ENCODE results near the gene DNAI1.
A peak's percentile ranks its signal among the peaks of the same experiment; 100 is the strongest.
"Not testable (repeated sequence)": the region's sequence is repeated elsewhere in the genome, so short reads cannot be mapped to it uniquely, and the experiment has no call there.

The DNAI1 gene

GRCh38 chr9:34458013-34458958 is at the start of gene DNAI1, which contains the start of gene FAM219A:
Gene DNAI1, plus strand, starts transcription at chr9:34458805. Its CDS starts 201 bp downstream, at chr9:34459006.
Gene FAM219A, minus strand, starts transcription at chr9:34458570. Its CDS starts 307 bp downstream, at chr9:34458263.
- peak; percentile 99 for DNase-seq (ENCODE audit: low spot score)

DNA sequence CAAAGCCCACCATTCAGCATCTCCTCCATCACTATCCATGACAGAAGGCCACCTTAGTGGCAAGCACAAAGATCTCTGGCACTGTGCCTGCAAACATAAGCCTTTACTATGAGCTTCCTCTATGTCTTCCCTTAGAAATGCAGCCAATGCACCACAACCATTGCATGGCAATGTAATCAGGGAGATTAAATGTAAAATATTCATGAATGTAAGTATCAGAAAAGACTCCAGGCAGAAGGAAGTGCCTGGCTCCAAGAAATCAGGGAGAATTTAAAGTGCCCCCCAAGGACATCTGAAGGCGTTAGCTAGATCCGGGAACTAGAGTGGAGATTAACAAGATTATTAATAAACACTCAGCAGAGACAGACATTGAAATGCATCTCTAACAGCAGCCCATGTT is 49.5 kb upstream of the DNAI1 start:
- no peak for DNase-seq (ENCODE audit: low spot score)

DNA sequence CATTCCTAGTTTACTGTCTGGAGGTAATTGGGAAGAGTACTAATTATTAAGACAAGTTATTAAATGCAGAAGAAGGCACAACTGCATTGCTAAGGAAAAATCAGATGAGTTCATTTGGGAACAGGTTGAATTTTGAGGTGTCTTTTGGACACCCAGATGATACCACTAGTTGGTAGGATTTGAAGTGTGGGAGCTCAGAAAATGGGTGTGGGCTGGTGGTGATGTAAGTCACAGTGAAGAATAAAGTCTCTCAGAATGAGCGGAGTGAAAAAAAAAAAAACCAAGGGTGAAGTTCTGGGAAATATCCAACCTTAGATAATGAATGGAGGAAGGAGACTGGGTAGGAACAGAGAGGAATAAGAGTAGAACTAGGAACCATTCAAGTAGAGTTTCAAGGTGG is 46.3 kb upstream of the DNAI1 start:
- DNase-seq (ENCODE audit: low spot score) = no peak

- DNase-seq (ENCODE audit: low spot score) = peak; percentile 63
These were observed 45.3 kb upstream of the DNAI1 start for GRCh38 chr9:34413231-34413852.

GRCh38 chr9:34417734-34418133 is 40.9 kb upstream of the DNAI1 start:
- DNase-seq (ENCODE audit: low spot score) = no peak

DNA sequence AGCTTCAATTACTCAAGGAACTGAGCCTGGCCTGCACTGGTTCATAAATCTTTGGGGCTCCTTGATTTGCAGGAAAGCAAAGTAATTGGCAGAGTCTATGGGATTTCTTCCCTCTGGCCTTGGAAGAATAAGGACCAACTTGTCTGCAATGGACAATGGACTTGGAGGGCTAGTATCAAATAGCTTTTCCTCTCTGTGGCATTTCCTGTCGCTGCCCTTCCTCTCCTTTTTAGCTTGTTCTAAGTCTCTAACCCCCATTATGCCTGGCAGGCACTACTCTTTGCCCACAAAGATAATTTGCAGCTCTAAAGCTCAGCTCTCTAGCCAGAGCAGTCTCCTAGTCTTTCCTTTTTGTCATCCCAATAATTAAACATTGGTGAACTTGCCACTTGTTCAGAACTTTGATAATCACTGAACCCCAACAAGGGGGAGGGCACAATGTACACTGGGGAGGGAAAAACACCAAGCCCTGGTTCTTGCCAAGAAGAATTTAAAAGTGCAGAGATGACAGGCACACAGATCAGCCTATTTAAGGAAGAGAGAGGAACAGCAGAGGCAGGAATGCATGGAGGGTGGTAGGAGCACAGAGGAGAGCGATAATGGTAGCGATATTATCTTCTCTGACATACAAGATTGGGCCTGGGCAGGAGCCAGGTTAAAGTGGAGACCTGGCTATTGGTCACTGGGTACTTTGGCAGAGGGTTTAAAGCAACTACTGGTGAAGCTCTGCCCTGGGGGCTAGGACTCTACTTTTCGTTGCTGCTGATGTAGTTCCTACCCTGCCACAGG is 38.7 kb upstream of the DNAI1 start:
- DNase-seq (ENCODE audit: low spot score) = no peak

- DNase-seq (ENCODE audit: low spot score) = no peak
These were observed 32.1 kb upstream of the DNAI1 start for GRCh38 chr9:34426347-34427074.

GRCh38 chr9:34428325-34428958 is 30.2 kb upstream of the DNAI1 start:
- DNase-seq (ENCODE audit: low spot score) = peak; percentile 25

- DNase-seq (ENCODE audit: low spot score) = peak; percentile 58
These were observed 27.7 kb upstream of the DNAI1 start for GRCh38 chr9:34430843-34431437.

GRCh38 chr9:34431667-34432066 is 26.9 kb upstream of the DNAI1 start:
- no peak for DNase-seq (ENCODE audit: low spot score)

DNA sequence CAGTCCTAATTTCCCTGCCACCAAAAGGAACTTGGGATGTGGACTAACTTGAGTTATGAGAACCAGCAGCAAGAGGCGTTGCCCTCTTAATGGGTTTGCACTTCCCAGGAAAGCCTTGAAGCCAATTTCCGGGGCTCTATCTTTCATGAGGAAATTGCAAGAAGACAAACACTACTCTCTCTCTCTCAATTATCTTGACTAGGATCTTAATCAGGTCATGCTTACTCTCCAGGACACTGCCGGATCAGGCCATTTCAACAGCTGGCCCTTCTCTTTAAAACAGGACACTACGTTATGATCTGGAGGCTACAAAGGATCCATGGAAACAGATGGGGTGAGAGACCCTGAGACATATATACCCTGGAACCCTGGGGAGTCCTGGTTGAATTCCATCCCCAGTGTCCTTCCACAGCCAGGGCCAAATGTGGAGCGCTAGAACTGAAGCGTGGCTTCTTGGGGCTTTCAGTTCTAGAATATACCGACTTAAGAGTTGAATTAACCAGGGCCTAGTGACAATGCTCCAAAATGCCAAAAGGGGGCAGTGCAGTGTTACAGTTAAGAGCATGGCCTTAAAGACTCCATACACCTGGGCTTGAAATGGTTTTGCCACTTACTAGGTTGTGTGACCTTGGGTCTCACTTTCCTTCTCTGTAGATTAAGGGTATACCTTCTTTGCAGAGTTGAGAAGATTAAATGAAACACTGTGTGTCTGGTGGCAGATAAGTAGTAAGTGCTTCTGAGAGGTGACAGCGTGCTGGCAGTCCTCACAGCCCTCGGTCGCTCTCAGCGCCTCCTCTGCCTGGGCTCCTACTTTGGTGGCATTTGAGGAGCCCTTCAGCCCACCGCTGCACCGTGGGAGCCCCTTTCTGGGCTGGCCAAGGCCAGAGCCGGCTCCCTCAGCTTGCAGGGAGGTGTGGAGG is 21.3 kb upstream of the DNAI1 start:
- peak; percentile 75 for DNase-seq (ENCODE audit: low spot score)

DNA sequence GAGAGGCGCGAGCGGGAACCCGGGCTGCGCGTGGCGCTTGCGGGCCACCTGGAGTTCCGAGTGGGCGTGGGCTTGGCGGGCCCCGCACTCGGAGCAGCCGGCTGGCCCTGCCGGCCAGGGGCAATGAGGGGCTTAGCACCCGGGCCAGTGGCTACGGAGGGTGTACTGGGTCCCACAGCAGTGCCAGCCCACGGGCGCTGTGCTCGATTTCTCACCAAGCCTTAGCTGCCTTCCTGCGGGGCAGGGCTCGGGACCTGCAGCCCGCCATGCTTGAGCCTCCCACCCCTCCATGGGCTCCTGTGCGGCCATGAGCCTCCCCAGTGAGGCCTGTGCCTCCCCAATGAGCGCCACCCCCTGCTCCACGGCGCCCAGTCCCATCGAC is 20.7 kb upstream of the DNAI1 start:
- not testable (repeated sequence) for DNase-seq (ENCODE audit: low spot score)

- not testable (repeated sequence) for DNase-seq (ENCODE audit: low spot score)
These were observed 20.1 kb upstream of the DNAI1 start for GRCh38 chr9:34438465-34438864.

GRCh38 chr9:34440017-34440416 is 18.6 kb upstream of the DNAI1 start:
- DNase-seq (ENCODE audit: low spot score) = no peak

DNA sequence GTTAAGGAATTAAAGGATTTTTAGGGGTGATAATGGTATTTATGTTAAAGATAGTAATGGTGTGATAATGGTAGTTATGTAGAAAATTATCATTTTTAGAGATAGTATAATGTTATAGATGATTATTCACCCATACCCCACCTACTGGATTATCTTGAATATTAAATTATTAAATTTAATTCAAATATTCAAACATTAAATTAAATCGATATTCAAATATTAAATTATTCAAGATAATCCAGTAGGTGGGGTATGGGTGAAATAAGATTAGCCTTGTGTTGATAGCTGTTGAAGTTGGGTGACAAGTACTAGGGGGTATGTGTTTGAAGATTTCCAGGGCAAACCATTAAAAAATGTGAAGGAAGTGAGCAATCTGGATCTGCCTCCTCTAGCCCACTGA is 15.8 kb upstream of the DNAI1 start:
- no peak for DNase-seq (ENCODE audit: low spot score)

DNA sequence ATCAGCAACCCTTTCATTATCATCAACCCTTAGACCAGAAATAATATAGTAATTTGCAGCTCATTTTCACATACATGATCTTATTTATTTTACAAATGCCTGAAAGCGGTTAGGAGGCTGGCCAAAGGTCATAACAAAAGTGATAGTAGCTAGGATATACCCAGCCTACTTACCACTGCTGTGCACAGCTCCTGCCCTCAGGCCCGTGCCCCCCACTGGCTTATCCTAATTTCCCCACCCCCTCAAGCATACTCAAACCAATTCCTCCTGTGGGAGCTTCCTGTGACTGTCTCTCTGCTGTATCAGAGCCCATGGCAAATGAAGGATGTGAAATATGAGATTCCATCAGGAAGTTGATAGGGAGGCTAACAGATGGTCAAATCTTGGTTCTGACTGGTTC is 15.1 kb upstream of the DNAI1 start:
- no peak for DNase-seq (ENCODE audit: low spot score)

GRCh38 chr9:34443976-34444375 is 14.6 kb upstream of the DNAI1 start:
- no peak for DNase-seq (ENCODE audit: low spot score)

DNA sequence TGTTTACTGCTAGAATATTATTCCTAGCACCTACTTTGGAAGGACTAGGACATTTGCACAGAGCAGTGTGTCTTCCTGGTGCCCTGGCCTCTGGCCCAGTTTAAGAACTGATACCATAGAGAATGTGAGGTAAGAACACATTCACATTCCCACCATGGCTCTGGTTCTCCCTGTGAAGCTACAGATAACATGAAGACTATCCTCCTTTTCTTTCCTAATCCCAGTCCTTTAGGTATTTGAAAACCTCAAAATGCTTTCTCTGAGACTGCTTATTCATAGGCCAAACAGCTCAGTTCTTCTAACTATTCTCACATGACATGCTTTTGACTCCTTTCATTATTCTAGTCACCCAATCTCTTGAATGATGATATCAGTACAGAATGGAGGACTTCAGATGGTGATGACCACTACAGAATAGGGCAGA is 12.1 kb upstream of the DNAI1 start:
- DNase-seq (ENCODE audit: low spot score) = no peak

DNA sequence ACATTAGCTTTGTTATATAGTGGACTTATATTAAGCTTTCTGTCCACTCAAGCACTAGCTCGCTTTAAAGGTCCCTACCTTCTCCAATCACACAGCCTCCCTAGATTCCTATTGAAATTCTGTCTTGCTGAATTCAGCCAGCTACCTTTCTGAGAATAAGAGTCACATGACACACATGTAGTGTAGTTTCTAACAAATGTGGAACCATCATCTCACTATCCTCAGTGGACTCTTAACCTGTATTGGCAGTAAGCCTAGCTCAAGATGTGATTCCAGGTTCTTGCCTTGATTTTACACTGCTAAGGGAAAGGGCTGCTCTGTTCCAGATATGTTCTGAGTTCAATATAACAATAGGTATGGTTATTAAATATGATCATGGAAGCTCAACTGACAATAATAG is 11.7 kb upstream of the DNAI1 start:
- DNase-seq (ENCODE audit: low spot score) = no peak

DNA sequence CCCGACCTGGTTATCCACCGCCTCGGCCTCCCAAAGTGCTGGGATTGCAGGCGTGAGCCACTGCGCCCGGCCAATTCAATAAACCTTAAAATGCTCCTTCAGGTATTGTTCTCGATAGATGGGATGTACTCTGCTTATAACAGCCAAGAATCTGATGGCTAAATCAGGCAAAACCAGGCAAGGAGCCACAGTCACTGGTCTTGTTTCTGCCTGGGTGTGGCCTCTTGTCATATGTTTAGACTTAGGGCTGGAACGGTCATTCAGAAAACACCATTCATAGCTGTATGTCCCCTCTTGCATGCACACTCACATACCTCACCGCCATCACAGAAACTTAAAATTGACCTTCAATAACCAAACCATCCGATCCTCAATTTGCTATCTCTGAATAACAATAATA is 8.0 kb upstream of the DNAI1 start:
- no peak for DNase-seq (ENCODE audit: low spot score)

Data from Ammon's horn (tissue), 1 donor.